WI38 (cell line): ENCODE measurements around the gene ZNF442.
A peak's percentile ranks its signal among the peaks of the same experiment; 100 is the strongest.
"Not testable (repeated sequence)": the region's sequence is repeated elsewhere in the genome, so short reads cannot be mapped to it uniquely, and the experiment has no call there.

Source experiments
- H3K4me3 ChIP-seq: 2 replicates; pipeline ENCODE4 v1.5.1; 2011; ENCODE audit warnings: low read depth, mild to moderate bottlenecking, control low read depth, low read length
- CTCF ChIP-seq: IDR thresholded peaks from 2 replicates; pipeline ENCODE4 v1.5.1; 2012; ENCODE audit warnings: low read depth, mild to moderate bottlenecking, control low read depth, low read length

Gene ZNF442

DNA sequence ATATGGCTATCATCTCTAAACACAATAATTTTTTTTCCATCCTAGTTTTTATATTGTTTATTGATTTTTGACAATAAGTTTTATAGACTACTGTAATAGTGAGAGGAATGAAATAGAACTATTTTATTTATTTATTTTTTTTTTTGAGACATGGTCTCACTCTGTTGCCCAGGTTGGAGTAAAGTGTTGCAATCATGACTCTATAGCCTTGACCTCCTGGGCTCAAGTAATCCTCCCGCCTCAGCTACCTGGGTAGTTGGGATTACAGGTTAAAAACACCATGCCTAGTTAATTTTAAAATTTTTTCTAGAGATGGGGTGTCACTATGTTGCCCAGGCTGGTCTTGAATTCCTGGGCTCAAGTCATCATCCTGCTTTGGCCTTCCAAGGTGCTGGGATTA lies 8.5 kb upstream of the ZNF442 start:
- no peak for TF ChIP-seq CTCF
- no peak overlapping the region for H3K4me3 ChIP-seq

DNA sequence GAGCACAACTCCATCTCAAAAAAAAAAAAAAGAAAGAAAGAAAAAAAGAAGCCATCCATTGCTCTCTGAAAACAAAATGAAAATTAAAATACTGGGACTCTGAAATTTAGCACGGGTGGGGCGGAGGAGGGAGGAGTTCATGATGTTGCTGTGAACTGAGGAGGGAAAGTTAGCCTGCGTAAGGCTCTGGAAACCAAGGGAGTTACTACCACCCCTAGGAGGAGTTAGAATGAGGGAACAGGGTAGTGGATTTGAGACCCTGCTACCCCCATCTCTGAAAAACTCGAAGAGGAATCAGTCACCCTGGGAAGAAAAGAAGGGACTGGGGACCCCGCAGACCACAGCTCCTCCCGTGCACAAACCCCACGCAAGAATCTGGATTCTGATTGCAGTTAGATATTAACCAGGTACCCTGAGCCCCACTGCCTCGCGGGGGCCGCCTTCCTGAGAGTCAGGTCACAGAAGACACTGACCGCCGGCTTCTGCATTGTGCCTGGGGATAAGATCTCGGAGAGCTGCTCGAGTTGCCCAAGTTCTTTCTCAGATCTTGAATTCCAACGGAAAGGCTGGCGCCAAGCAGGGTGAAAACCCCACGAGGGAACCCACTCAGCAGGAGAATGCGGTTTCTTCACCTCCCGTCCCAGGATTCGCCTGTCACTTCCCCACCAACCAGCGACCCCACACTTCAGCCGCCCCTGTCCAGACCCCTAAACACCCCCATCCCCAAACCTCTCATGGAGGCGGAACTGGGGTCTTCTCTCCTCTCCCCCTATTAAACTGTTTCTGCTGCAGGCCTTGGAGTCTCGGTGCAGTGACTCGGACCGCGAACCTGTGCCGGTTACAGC lies 870 bp downstream of the ZNF442 start:
- TF ChIP-seq CTCF: no peak
- peak overlapping the region; percentile 85 for H3K4me3 ChIP-seq

- H3K4me3 ChIP-seq: not testable (repeated sequence)
These were observed 3.2 kb downstream of the ZNF442 start for GRCh38 chr19:12362236-12362635.

DNA sequence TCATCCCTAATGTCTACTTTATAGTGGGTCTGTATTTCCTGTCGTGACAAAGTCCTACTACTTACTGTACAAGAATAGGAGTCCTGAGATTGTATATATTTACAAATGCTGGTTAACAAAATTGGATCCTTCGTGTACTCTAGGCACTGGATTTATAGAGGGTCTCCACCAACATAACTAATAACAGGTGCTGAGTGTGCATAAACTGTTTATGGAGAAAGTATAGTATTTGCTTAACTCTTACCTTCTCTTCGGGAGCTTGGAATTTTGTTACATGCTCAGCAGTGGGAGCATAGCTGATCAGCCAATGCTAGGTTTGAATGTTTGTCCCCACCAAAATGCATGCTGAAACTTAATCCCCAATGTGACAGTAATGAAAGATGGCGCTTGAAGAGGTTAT lies 12.1 kb downstream of the ZNF442 start:
- TF ChIP-seq CTCF: no peak

GRCh38 chr19:12350890-12351197 lies 14.6 kb downstream of the ZNF442 start:
- H3K4me3 ChIP-seq: no peak overlapping the region
- TF ChIP-seq CTCF: no peak

More for the DNA sequence above, 12.1 kb downstream of the ZNF442 start:
- no peak overlapping the region for H3K4me3 ChIP-seq

GRCh38 chr19:12350185-12350889 lies 15.1 kb downstream of the ZNF442 start:
- no peak for TF ChIP-seq CTCF
- H3K4me3 ChIP-seq: no peak overlapping the region

GRCh38 chr19:12346896-12347295 lies 18.6 kb downstream of the ZNF442 start:
- H3K4me3 ChIP-seq: no peak overlapping the region
- no peak for TF ChIP-seq CTCF
